ENCODE measurements around the gene TMEM163.

The TMEM163 gene

DNA sequence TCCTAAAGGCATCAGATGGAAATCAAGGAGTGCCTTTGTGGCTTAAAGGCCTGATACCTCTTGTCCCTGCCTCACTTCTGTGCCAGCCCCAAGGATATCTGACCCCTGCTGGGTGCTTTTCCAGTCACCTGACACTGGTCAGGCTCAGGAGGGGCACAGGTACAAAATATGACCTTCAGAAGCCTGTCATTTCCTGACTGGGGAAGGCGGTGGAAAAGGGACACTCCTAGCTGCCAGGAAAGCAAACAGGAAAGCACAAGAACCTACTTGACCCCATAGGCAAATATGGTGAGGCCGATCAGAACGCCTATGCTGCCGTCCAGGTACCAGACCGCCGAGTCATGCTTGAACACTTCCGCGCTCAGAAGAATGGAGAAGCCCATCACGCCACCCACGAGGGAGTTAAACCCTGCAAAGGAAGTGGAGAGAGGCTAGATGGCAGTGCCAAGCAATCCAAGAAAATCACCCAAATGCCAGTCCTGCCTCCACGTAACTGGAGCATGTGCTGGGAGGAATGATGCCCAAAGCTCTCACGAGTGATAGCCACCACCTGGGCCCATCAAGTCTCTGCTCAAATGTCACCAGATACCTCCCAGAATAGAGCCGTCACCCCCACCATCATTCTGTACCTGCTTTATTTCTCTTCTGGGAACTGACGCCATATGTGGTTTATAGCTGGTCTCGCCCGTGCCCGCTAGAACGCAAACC, 260.9 kb downstream of the TMEM163 start:
- DNase-seq (ENCODE audit: low spot score), result no peak

DNA sequence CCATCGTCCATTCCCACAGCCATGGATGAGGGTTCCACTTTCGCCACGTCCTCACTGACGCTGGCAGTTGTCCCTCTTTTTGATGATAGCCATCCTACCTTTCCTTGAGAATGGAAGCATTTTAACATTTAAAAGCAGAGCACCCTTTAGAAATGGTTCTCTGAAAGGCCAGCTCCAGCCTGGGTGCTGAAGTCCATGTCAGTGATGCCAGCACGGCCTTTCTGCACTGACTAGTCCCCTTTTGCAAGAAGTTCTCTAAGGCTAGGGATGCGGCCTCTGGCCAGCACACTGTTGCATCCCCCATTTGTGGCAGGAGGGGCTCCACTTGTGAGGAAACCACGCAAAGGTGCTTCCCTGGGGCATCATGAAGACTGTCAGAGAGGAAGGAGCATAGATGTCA, 261.4 kb downstream of the TMEM163 start:
- DNase-seq (ENCODE audit: low spot score), result no peak

- no peak for DNase-seq (ENCODE audit: low spot score)
These were observed 263.4 kb downstream of the TMEM163 start for GRCh38 chr2:134455426-134455825.

- no peak for DNase-seq (ENCODE audit: low spot score)
These were observed 263.9 kb downstream of the TMEM163 start for GRCh38 chr2:134454931-134455330.

DNA sequence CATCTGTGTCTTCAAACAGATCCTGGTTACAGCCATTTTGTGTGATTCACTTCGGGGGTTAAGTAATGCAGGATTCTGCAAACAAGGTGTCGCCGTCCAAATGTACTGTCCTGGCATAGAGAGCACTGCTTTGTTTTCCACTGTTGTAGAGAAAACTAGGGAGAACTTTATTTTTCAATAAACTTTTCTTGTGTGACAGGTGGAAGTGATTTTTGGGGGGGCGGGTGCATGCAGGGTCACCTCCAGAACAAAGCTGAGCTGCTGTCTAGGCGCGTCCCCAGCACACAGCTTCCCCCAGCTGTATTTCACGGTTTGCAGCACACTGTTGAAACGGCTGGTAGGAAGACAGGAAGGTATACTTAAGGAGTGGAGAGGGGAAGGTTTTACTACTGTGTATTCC, 264.4 kb downstream of the TMEM163 start:
- DNase-seq (ENCODE audit: low spot score), result no peak

GRCh38 chr2:134453973-134454372, 264.8 kb downstream of the TMEM163 start:
- no peak for DNase-seq (ENCODE audit: low spot score)

DNA sequence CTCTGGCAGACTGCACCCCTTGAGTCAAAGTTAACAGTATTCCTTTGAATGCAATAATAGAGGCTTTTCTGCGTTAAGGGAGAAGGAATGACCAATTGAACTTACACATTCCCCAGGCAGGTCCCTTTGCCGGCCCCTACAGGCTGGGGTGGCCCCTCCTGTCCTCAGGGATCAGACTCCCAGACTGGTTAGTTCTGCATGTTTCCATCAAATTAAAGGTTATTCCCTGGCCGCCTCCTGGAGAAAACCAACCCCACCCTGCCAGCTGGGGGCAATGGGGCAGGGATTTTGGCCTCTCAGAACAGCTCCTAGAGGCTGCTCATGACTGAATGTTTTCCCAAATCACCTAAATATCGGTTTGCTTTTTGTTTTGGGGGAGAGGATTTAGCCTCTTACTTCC, 265.3 kb downstream of the TMEM163 start:
- no peak for DNase-seq (ENCODE audit: low spot score)

DNA sequence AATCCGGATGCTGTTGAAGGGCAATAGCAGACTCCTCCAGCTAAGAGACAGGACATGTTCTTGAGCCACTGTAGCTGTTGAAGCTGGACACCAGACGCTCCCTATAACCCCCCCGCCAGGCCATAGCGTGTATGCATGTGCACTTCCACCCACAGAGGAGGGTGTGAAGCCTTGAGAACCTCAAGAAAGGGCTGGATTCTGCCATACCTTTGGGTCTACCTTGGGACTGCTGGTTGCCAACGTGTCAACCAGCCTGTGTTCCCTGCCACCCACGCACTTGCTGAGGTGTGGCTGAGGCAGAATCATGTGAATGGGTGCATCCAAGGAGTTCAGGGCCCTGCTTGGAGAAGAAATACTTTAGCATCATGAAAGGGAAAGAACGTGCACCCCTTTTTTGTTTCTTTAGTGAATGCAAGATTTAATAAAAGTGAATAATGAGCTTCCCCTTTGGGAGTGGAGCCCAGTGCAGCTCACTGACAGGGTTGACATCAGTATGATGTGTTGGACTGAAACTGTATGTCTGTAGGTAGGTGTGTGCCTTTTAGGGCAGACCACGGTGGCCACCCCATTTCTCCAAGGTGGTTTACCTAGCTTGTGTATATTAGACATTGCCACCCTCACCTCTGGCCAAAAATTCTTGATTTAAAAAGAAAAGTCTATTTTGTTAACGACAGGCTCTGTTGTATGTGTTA, 266.6 kb downstream of the TMEM163 start:
- DNase-seq (ENCODE audit: low spot score), result no peak

GRCh38 chr2:134451347-134451630, 267.5 kb downstream of the TMEM163 start:
- no peak for DNase-seq (ENCODE audit: low spot score)

- DNase-seq (ENCODE audit: low spot score), result no peak
These were observed 268.9 kb downstream of the TMEM163 start for GRCh38 chr2:134449751-134450513.

DNA sequence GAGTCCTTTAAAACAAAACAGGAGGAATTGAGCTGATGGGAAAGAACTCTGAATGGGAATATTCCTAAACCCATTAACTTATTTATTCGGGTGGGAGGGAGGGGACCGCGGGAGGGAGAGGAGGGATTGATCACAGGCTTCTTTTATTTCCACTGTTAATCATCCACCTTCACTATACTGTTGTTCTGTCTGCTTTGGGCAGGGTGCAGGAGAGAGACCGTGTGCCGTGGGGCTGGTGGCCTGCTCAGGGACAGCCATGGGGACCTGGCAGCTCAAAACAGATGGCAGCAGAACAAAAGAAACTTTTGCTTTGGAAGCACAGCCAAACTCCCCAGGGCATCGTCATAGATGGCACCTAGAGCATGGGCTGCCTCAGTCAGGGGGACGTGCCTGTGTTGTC, 269.6 kb downstream of the TMEM163 start:
- DNase-seq (ENCODE audit: low spot score), result no peak

DNA sequence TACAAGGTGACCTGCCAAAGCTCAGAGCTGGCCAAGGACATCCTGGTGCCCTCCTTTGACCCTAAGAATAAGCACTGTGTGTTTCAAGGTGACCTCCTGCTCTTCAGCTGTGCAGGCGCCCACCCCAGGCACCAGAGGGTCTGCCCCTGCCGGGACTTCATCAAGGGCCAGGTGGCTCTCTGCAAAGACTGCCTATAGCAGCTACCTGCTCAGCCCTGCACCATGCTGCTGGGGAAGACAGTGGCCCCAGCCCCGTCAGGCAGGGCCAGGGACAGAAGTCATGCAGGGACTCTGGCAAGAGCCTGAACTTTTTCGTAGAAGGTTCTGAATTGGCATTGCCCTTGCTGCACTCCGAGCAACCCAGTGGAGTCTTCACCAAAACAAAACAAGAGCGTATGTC, 270.1 kb downstream of the TMEM163 start:
- no peak for DNase-seq (ENCODE audit: low spot score)

DNA sequence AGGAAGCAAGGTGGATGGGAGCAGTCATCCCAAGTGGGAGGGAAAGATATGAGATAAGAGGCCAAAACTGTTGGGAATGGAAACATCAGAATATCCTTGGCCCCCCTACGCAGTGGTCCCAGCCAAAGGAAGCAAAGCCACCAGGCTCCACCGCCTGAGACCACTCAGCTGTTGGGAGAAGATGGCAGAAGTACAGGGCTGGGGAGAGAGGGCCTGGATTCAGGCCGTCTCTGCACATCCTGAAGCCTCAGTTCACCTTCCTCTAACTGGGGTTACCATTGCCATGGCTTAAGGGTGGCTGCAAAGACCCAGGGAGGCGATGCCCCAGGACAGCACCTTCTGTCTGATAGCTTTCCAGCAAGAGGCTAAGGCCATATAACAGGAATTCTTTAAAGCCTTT, 271.1 kb downstream of the TMEM163 start:
- DNase-seq (ENCODE audit: low spot score), result no peak

- no peak for DNase-seq (ENCODE audit: low spot score)
These were observed 272.3 kb downstream of the TMEM163 start for GRCh38 chr2:134446383-134447017.

GRCh38 chr2:134445985-134446382, 272.8 kb downstream of the TMEM163 start:
- DNase-seq (ENCODE audit: low spot score), result no peak

GRCh38 chr2:134445116-134445515, 273.7 kb downstream of the TMEM163 start:
- DNase-seq (ENCODE audit: low spot score), result no peak

GRCh38 chr2:134443814-134444480, 274.9 kb downstream of the TMEM163 start:
- no peak for DNase-seq (ENCODE audit: low spot score)

DNA sequence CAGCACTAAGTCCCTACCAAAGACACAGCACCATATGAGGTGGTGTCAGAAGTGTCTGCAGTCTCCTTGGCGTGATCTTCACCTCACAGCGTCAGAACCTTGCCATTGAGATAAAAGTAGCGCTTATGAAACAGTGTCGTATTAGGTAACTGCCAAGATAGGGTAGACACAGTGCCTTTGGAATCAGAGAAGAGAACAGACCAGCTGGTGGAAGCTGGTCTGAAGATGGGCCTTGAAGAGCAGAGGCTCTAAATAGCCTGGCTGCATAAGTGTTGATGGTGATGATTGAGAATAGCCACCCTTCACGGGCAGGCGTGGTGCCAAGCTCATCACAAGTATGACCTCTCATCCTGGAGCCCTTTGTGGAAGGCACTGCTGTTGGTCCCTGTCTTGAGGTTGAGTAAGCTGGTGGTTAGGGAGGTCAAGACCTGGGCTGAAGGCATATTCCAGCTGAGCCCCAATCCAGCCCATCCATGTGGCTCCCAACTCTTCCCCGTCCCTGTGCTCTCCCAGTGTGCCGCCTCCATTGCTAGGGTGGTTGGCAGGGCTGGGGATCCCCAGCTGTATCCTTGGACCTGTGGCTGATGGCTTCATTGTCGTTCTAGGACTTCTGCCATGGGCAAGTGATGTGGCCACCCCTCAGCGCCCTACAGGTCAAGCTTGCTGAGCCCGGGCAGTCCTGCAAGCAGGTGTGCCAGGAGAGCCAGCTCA, 277.5 kb downstream of the TMEM163 start:
- DNase-seq (ENCODE audit: low spot score), result no peak

GRCh38 chr2:134440336-134440909, 278.4 kb downstream of the TMEM163 start:
- DNase-seq (ENCODE audit: low spot score), result no peak

GRCh38 chr2:134438371-134438770, 280.4 kb downstream of the TMEM163 start:
- DNase-seq (ENCODE audit: low spot score), result no peak

DNA sequence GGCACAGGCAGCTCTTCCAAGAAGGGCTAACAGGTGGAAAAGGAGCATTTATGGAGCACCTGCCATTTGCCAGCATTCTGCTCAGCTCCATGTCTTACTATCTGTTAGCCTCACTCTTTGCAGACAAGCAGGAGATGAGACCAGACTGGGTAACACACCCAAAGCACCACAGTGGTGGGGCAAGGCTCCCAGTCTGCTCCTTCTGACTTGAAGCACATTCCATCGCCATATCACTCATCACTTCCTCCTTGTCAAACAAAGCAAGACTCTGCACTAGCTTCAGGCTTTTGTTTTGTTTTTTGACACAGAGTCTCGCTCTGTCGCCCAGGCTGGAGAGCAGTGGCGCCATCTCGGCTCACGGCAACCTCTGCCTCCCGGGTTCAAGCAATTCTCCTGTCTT, 282.1 kb downstream of the TMEM163 start:
- no peak for DNase-seq (ENCODE audit: low spot score)

Measured in CD4-positive, alpha-beta T cell treated with Interleukin-15 for 4 hours (primary cell).